SK-N-SH (cell line): ENCODE results near the gene LNPK. TPM values are rescaled to one million over a fixed set of nuclear protein-coding genes. Genes with fewer than 3 reads are reported as not detected.

Experiments
- CTCF ChIA-PET: fragments of 300-600, 350-600 bp; formaldehyde crosslinking; extraction: SDS; loops from one replicate; lab custom pipeline; 2021; lab: Yijun Ruan, JAX
- POLR2A ChIA-PET: fragments of 350-600 bp; sonication (Branson Sonifier 250); formaldehyde crosslinking; extraction: SDS; loops from one replicate; lab custom pipeline; 2020; ENCODE audit warnings: antibody characterized with exemption, inconsistent platforms; lab: Yijun Ruan, JAX
- DNase-seq: peaks from one replicate; pipeline ENCODE4 v3.0.0; 2012
- H2AFZ ChIP-seq: fragments of 200-600 bp; sonication (generic); 2 replicates; pipeline ENCODE4 v1.8.1; 2016; ENCODE audit warnings: antibody characterized with exemption, mild to moderate bottlenecking, low read depth
- H3F3A ChIP-seq: fragments of 200-600 bp; sonication (generic); replicated peaks from 2 replicates; pipeline ENCODE3; 2016; ENCODE audit warnings: antibody characterized with exemption, mild to moderate bottlenecking; ENCODE audit not compliant: insufficient read depth
- H3K27ac ChIP-seq, 2 experiments: fragments of 200-500 bp in 1 of 2; fragments of 200-600 bp in 1 of 2; sonication (Bioruptor generic) in 1 of 2; sonication (generic), shearing (Covaris generic) in 1 of 2; 2 replicates each; pipeline versions ENCODE4 v1.5.1 to v1.6.1; 2014 to 2016; ENCODE audit warnings: low read depth in 2 of 2, inconsistent platforms in 1 of 2, low read length in 1 of 2, mild to moderate bottlenecking in 1 of 2, mixed read lengths in 1 of 2
- H3K27me3 ChIP-seq: fragments of 200-600 bp; sonication (generic), shearing (Covaris generic); 2 replicates; pipeline ENCODE4 v1.6.1; 2016; ENCODE audit warnings: mixed run types; ENCODE audit not compliant: insufficient read depth
- H3K36me3 ChIP-seq, 2 experiments: fragments of 200-500 bp in 1 of 2; fragments of 200-600 bp in 1 of 2; sonication (Bioruptor generic) in 1 of 2; sonication (generic) in 1 of 2; replicated peaks in 1 of 2; 2 replicates each; pipeline versions ENCODE3 to v1.5.1; 2014 to 2016; ENCODE audit warnings: low read length in 1 of 2, mild to moderate bottlenecking in 1 of 2; ENCODE audit not compliant: insufficient read depth in 2 of 2, control insufficient read depth in 1 of 2
- H3K4me1 ChIP-seq, 2 experiments: fragments of 200-500 bp in 1 of 2; fragments of 200-600 bp in 1 of 2; sonication (Bioruptor generic) in 1 of 2; sonication (generic), shearing (Covaris generic) in 1 of 2; 2 replicates each; pipeline versions ENCODE4 v1.5.1 to v1.6.1; 2014 to 2016; ENCODE audit warnings: low read depth in 1 of 2, low read length in 1 of 2, mixed run types in 1 of 2; ENCODE audit not compliant: insufficient read depth in 2 of 2, control insufficient read depth in 1 of 2
- H3K4me2 ChIP-seq: fragments of 200-600 bp; sonication (generic), shearing (Covaris generic); 2 replicates; pipeline ENCODE4 v1.6.1; 2017; ENCODE audit warnings: mixed run types
- H3K4me3 ChIP-seq, 2 experiments: fragments of 200-500 bp in 1 of 2; fragments of 200-600 bp in 1 of 2; sonication (Bioruptor generic) in 1 of 2; sonication (generic), shearing (Covaris generic) in 1 of 2; 2 replicates each; pipeline versions ENCODE4 v1.5.1 to v1.8.1; 2014 to 2016; ENCODE audit warnings: low read depth in 2 of 2, inconsistent platforms in 1 of 2, low read length in 1 of 2, mild to moderate bottlenecking in 1 of 2, mixed read lengths in 1 of 2, moderate library complexity in 1 of 2
- H3K79me2 ChIP-seq: fragments of 200-600 bp; sonication (generic); 2 replicates; pipeline ENCODE4 v1.8.1; 2017; ENCODE audit warnings: mild to moderate bottlenecking; ENCODE audit not compliant: insufficient read depth
- H3K9ac ChIP-seq: fragments of 200-600 bp; sonication (generic); 2 replicates; pipeline ENCODE4 v1.6.1; 2017; ENCODE audit warnings: mixed run types
- H3K9me2 ChIP-seq: fragments of 200-600 bp; sonication (generic); 2 replicates; pipeline ENCODE4 v1.6.1; 2017; ENCODE audit warnings: mixed run types
- H3K9me3 ChIP-seq: fragments of 200-600 bp; sonication (generic); 2 replicates; pipeline ENCODE4 v1.6.1; 2017; ENCODE audit warnings: mixed run types, mild to moderate bottlenecking, moderate library complexity
- H4K20me1 ChIP-seq: fragments of 200-600 bp; sonication (generic); 2 replicates; pipeline ENCODE4 v1.6.1; 2017; ENCODE audit warnings: mild to moderate bottlenecking, mixed run types; ENCODE audit not compliant: insufficient read depth
- CHD2 ChIP-seq: fragments of 150-350 bp; IDR thresholded peaks from 2 replicates; pipeline ENCODE4 v1.6.1; 2018; ENCODE audit warnings: low read length; ENCODE audit not compliant: partially characterized antibody
- CTCF ChIP-seq: fragments of 200-600 bp; sonication (generic); IDR thresholded peaks from 2 replicates; pipeline ENCODE4 v1.6.1; 2017; ENCODE audit warnings: antibody characterized with exemption, mild to moderate bottlenecking, moderate library complexity
- ELF1 ChIP-seq: IDR thresholded peaks from 2 replicates; pipeline ENCODE4 v1.4.0; 2012
- EP300 ChIP-seq, 2 experiments: IDR thresholded peaks; 2 replicates each; pipeline versions ENCODE4 v1.4.0 to v1.6.1; 2012; ENCODE audit warnings: borderline replicate concordance in 1 of 2, low read depth in 1 of 2, low read length in 1 of 2
- FOSL2 ChIP-seq: IDR thresholded peaks from 2 replicates; pipeline ENCODE4 v1.4.0; 2012; ENCODE audit warnings: low read depth, mild to moderate bottlenecking, moderate library complexity, borderline replicate concordance
- GABPA ChIP-seq: IDR thresholded peaks from 2 replicates; pipeline ENCODE4 v1.4.0; 2012; ENCODE audit warnings: low read depth, mild to moderate bottlenecking
- NRF1 ChIP-seq: IDR thresholded peaks from 2 replicates; pipeline ENCODE4 v1.6.1; 2012; ENCODE audit warnings: low read depth, mild to moderate bottlenecking, low read length
- POLR2AphosphoS5 ChIP-seq: IDR thresholded peaks from 2 replicates; pipeline ENCODE4 v1.6.1; 2012; ENCODE audit warnings: low read depth, low read length
- REST ChIP-seq: IDR thresholded peaks from 2 replicates; pipeline ENCODE4 v1.6.1; 2012; ENCODE audit warnings: mild to moderate bottlenecking, low read depth, low read length, moderate library complexity
- RFX5 ChIP-seq: IDR thresholded peaks from 2 replicates; pipeline ENCODE4 v1.6.1; 2012; ENCODE audit warnings: mild to moderate bottlenecking, improper control_type of control experiment, low read length
- RXRA ChIP-seq: IDR thresholded peaks from 2 replicates; pipeline ENCODE4 v1.4.0; 2012; ENCODE audit warnings: low read depth, mild to moderate bottlenecking, borderline replicate concordance
- SIN3A ChIP-seq: IDR thresholded peaks from 2 replicates; pipeline ENCODE4 v1.6.1; 2012; ENCODE audit warnings: low read depth, mild to moderate bottlenecking, low read length, moderate library complexity, borderline replicate concordance
- SMC3 ChIP-seq: IDR thresholded peaks from 2 replicates; pipeline ENCODE4 v1.6.1; 2012; ENCODE audit warnings: low read depth, low read length, improper control_type of control experiment
- TCF12 ChIP-seq: IDR thresholded peaks from 2 replicates; pipeline ENCODE4 v1.4.0; 2012
- TEAD4 ChIP-seq: IDR thresholded peaks from 2 replicates; pipeline ENCODE4 v1.4.0; 2012; ENCODE audit warnings: mild to moderate bottlenecking, borderline replicate concordance; ENCODE audit not compliant: insufficient read depth
- USF1 ChIP-seq: IDR thresholded peaks from 2 replicates; pipeline ENCODE4 v1.4.0; 2012; ENCODE audit warnings: low read depth, borderline replicate concordance
- WGBS: methylation state at CpG from one replicate; pipeline ENCODE4 v1.1.6; 2017; ENCODE audit warnings: low lambda C conversion rate; 5-methylcytosine and 5-hydroxymethylcytosine counted together
- polyA plus RNA-seq, 3 experiments: library from polyadenylated mRNA; depleted of rRNA; stranded (reverse); fragments of >200 nt; gene quantifications; 2 replicates each; pipeline ENCODE4 v1.2.3, GENCODE V29; 2012
- TF ChIP-seq, protein P1 (sequence below): IDR thresholded peaks from 2 replicates; pipeline ENCODE4 v1.4.0; 2012; ENCODE audit warnings: low read depth, borderline replicate concordance

Gene LNPK
- polyA plus RNA-seq, 1 of the 3 experiments (the other 2 are of a cell fraction), result 5.0 TPM

DNA sequence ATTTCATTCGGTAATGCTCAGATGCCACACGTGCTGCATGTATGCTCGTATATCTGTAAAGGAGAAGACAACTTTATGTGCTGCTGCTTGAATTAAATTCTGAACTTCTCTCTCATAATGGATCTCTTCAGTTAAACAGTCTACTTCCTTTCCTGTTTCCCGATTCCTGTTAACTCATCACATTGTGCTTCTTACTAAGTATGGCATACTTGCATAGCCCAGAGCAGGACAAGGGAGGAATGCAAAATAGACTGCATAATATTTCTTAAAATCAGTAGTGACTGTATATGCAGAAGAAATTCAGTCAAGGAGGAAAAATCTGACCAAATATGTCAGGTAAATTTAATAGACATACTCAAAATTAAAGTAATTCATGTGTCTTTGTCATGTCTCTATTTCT lies 23.9 kb upstream of the LNPK start:
- H3F3A ChIP-seq, result no peaks in the 10 kb centered on the region
- 0 out of 2 replicates have a peak, but pooled peaks cover 4% of the 10 kb centered on the region for H3K27me3 ChIP-seq
- H3K36me3 ChIP-seq, result no peaks in the 10 kb centered on the region
- TF ChIP-seq TCF12 (no peak), USF1 (no peak), TEAD4 (no peak), CHD2 (no peak), NRF1 (no peak), RFX5 (no peak), GABPA (no peak), SIN3A (no peak), EP300 (IDR thresholded peaks at IDR 0.05; ENCODE audit: borderline replicate concordance in 1 of 2, low read depth in 1 of 2, low read length in 1 of 2) (no peak), CTCF (no peak), RXRA (no peak)
- TF ChIP-seq, protein P1, sequence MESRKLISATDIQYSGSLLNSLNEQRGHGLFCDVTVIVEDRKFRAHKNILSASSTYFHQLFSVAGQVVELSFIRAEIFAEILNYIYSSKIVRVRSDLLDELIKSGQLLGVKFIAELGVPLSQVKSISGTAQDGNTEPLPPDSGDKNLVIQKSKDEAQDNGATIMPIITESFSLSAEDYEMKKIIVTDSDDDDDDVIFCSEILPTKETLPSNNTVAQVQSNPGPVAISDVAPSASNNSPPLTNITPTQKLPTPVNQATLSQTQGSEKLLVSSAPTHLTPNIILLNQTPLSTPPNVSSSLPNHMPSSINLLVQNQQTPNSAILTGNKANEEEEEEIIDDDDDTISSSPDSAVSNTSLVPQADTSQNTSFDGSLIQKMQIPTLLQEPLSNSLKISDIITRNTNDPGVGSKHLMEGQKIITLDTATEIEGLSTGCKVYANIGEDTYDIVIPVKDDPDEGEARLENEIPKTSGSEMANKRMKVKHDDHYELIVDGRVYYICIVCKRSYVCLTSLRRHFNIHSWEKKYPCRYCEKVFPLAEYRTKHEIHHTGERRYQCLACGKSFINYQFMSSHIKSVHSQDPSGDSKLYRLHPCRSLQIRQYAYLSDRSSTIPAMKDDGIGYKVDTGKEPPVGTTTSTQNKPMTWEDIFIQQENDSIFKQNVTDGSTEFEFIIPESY, result no peak
- no peak overlapping the region for H3K4me2 ChIP-seq
- no peak overlapping the region for H3K4me3 ChIP-seq
- no peaks in the 10 kb centered on the region for H3K79me2 ChIP-seq
- POLR2A ChIA-PET, result no interaction called here
- no peak overlapping the region for H2AFZ ChIP-seq
- CTCF ChIA-PET, result no interaction called here
- no peaks in the 10 kb centered on the region for H3K9me2 ChIP-seq
- no peaks in the 10 kb centered on the region for H3K9me3 ChIP-seq
- no peak overlapping the region for H3K9ac ChIP-seq
- H3K4me1 ChIP-seq, result peaks cover 0 to 6% of the 10 kb centered on the region in 2 experiments; a peak in 1 of 4 replicates
- H3K27ac ChIP-seq, result no peak overlapping the region
- H4K20me1 ChIP-seq, result no peaks in the 10 kb centered on the region
- WGBS, result 74% methylated on average over 4 of the region's 4 CpGs
- no peak for DNase-seq

DNA sequence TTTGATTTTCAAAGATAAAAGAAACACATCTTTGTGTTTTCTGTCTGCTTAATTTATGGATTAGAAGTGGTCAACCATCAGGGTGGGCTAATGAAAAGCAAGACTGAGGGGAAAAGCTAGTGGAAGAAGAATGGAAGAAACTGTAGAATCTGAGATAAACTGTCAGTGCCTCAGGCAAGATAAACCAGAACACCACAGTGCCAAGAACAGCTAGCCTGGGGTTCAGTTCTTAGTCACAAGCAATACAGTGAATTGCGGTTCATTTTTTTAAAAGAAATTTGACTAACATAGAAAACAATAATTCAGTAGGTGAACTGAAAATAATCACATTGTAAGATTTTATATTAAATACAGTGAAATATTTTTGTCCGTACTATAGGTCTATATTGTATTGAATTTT lies 22.0 kb upstream of the LNPK start:
- DNase-seq, result peak; percentile 33
- 43% methylated on average over 2 of the region's 2 CpGs for WGBS
- peaks cover 0 to 6% of the 10 kb centered on the region in 2 experiments; a peak in 1 of 4 replicates for H3K4me1 ChIP-seq
- no peak overlapping the region for H3K9ac ChIP-seq
- H3K4me2 ChIP-seq, result no peak overlapping the region
- H3K36me3 ChIP-seq, result no peaks in the 10 kb centered on the region
- ChIA-PET CTCF (interaction anchor here (1.1 to 2.5 kb wide), 4 partner anchors 11 to 56 kb away, joined by 3 to 7 read pairs (median 5); no protein-coding TSS in a partner anchor), POLR2A (no interaction called here)
- H3K9me2 ChIP-seq, result no peaks in the 10 kb centered on the region
- H3K27me3 ChIP-seq, result 0 out of 2 replicates have a peak, but pooled peaks cover 4% of the 10 kb centered on the region
- H3K27ac ChIP-seq, result no peak overlapping the region
- H2AFZ ChIP-seq, result no peak overlapping the region
- H3K79me2 ChIP-seq, result no peaks in the 10 kb centered on the region
- no peak overlapping the region for H3K4me3 ChIP-seq
- no peaks in the 10 kb centered on the region for H3K9me3 ChIP-seq
- no peak for TF ChIP-seq TEAD4
- TF ChIP-seq FOSL2, result no peak
- TF ChIP-seq POLR2AphosphoS5, result no peak
- TF ChIP-seq SMC3, result no peak
- TF ChIP-seq SIN3A, result no peak
- TF ChIP-seq ELF1, result no peak
- no peak for TF ChIP-seq REST
- no peaks in the 10 kb centered on the region for H3F3A ChIP-seq
- H4K20me1 ChIP-seq, result no peaks in the 10 kb centered on the region
